Neuron (in vitro differentiated cells): Measurements from ENCODE around the gene FTSJ3.
A peak's percentile ranks its signal among the peaks of the same experiment; 100 is the strongest.

ENCODE experiments used
- H2AFZ ChIP-seq: one replicate; pipeline ENCODE4 v1.6.1; 2013; ENCODE audit warnings: low read depth, mild to moderate bottlenecking, inconsistent platforms, low read length, moderate library complexity
- H3K27me3 ChIP-seq: one replicate; pipeline ENCODE4 v1.6.1; 2013; ENCODE audit warnings: low read length; ENCODE audit not compliant: insufficient read depth
- H3K36me3 ChIP-seq: one replicate; pipeline ENCODE4 v1.6.1; 2013; ENCODE audit warnings: low read length; ENCODE audit not compliant: insufficient read depth
- H3K4me1 ChIP-seq: one replicate; pipeline ENCODE4 v1.6.1; 2013; ENCODE audit warnings: low read length; ENCODE audit not compliant: insufficient read depth
- H3K4me3 ChIP-seq: 2 replicates; pipeline ENCODE4 v1.5.1; 2013; ENCODE audit warnings: mild to moderate bottlenecking, low read length, moderate library complexity
- H3K9me3 ChIP-seq: one replicate; pipeline ENCODE4 v1.6.1; 2013; ENCODE audit warnings: low read length

FTSJ3 gene

DNA sequence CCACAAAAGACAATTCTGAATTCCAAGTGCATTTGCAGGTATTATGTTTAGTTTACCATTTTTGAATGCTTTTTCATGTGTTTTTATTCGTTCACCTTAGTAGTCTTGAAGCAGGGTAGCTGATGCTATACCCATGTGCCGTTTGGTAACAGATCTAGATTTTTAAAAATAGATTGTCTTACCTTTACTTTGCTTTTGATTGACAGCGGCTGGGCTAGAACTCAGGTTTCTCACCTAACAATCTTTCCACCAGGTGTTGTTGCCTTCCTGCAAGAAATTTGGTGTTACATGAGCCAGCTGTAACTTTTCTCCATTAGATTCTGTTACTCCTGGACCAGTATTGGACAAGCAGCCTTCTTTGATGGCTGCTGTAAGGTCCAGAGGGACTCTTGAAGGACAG lies 1.5 kb upstream of the FTSJ3 start:
- Histone ChIP-seq H3K9me3 (no peaks in the 10 kb centered on the region), H3K36me3 (peaks cover 70% of the 10 kb centered on the region), H3K4me3 (peak overlapping the region; percentile 76), H3K4me1 (peaks cover 23% of the 10 kb centered on the region), H2AFZ (no peak overlapping the region), H3K27me3 (no peaks in the 10 kb centered on the region)

DNA sequence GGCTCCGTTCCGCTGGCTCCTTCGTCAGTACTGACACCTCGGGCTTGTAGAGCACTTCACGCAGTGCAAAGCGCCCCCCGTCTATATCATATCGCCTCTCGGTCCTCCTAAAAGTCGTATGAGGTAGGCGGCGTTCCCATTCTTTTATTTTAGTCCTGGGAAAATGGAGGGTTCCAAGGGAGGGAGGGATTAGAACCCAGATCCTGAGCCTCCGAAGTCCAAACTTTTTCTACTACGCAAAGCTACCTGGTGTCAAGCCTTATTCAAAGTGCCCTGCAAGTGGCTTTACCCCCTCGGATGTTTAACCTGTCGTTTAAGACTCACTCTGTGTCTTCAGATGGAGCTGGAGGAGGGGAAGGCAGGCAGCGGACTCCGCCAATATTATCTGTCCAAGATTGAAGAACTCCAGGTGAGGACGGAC lies 348 bp upstream of the FTSJ3 start:
- Histone ChIP-seq H3K4me1 (peaks cover 23% of the 10 kb centered on the region), H2AFZ (no peak overlapping the region), H3K9me3 (no peaks in the 10 kb centered on the region), H3K4me3 (peak overlapping the region; percentile 76), H3K36me3 (peaks cover 68% of the 10 kb centered on the region), H3K27me3 (no peaks in the 10 kb centered on the region)

DNA sequence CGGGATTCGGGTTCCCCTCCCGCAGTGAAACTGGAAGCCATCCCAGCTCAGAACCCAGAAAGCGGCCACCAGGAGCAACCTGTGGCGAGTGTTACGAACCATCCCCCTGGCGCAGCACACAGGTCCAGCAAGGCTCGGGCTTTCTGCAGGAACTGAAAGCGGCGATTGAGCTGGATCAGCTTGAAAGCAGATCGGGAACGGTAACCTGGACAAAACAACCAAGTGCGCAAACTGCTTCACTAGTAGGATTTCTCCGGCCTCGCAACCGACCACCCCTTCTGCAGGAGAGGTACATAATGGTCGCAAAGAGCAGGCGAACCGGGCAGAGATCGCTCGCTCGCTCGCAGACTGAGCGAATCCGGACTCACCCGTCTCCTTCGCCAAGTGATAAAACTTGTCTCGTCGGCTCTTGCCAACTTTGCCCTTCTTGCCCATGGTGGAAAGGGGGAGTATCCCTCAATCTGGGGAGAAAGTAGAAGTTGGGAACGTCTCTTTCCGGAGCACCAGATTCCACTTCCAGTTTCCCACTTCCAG lies 928 bp downstream of the FTSJ3 start:
- Histone ChIP-seq H3K9me3 (no peaks in the 10 kb centered on the region), H2AFZ (peak overlapping the region; percentile 55), H3K36me3 (peaks cover 68% of the 10 kb centered on the region), H3K4me3 (peak overlapping the region; percentile 76), H3K27me3 (no peaks in the 10 kb centered on the region), H3K4me1 (peaks cover 23% of the 10 kb centered on the region)

DNA sequence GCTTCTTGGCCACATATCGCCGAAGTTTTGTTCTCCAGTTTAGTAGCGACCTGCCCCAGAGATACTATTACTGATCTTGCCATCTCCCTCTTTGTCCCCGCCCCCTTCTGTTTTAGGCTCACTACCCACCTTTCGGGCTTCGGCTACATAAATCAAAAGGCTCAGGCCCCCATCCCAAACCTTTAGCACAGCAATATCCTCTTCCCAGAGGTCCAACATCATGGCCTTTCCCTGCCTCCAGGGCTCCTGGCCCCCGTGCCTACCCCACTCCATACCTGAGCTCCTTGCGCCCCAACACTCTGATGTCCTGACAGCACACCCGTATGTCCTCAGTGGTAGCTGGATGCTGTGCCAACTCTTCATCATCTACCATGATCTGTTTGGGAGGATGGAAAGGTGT lies 3.1 kb downstream of the FTSJ3 start:
- Histone ChIP-seq H3K36me3 (peaks cover 67% of the 10 kb centered on the region), H3K4me3 (no peak overlapping the region), H3K4me1 (peaks cover 22% of the 10 kb centered on the region), H2AFZ (no peak overlapping the region), H3K9me3 (no peaks in the 10 kb centered on the region), H3K27me3 (no peaks in the 10 kb centered on the region)

DNA sequence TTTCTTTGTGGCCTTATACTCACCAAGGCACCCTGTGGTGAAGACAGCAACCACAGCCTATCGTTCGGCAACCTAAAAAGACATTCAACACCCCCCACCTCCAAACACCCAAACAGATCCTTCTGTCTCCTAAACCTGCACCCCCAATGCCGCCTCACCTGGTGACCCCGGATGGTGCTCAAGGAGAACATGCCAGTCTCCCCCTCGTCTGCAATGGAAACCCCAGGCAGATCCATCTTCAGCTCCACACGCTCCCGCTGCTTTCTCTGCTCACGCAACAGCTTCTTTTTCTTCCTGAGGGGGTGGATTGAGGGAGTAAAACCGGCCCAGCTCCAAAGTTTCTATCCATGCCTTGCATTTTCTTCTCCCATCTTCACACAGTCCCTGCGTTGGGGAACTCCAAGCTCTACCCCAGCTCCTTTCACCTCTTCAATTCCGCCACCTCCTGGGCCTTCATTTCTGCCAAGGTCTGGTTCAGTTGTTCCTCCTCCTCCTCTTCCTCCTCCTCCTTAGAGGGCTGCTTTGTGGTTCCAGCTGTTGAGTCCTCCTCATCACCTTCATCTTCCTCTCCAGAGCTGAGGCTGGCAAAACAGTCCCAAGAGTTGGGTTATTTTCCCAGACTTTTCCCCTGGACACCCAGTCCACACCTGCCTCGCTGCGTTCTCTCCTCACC lies 3.7 kb downstream of the FTSJ3 start:
- H3K27me3 ChIP-seq, result no peaks in the 10 kb centered on the region
- H3K36me3 ChIP-seq, result peaks cover 67% of the 10 kb centered on the region
- peaks cover 17% of the 10 kb centered on the region for H3K4me1 ChIP-seq
- no peak overlapping the region for H3K4me3 ChIP-seq
- no peak overlapping the region for H2AFZ ChIP-seq
- no peaks in the 10 kb centered on the region for H3K9me3 ChIP-seq

DNA sequence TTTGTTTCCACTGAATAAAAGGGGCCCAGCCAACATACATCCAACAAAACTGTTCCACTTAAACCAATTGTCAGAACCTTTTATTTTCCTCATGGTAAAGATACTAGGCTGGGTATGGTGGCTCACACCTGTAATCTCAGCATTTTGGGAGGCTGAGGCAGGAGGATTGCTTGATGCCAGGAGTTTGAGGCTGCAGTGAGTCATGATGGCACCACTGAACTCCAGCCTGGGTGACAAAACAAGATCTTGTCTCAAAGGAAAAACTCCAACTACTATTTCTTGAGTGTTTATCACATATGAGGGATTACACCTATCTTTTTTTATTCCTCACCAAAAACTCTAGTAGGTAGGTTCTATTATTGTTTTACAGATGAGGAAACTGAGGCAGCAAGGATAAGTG lies 4.9 kb downstream of the FTSJ3 start:
- Histone ChIP-seq H3K4me3 (no peak overlapping the region), H3K4me1 (peaks cover 7% of the 10 kb centered on the region), H2AFZ (no peak overlapping the region), H3K27me3 (no peaks in the 10 kb centered on the region), H3K9me3 (no peaks in the 10 kb centered on the region), H3K36me3 (peaks cover 77% of the 10 kb centered on the region)

DNA sequence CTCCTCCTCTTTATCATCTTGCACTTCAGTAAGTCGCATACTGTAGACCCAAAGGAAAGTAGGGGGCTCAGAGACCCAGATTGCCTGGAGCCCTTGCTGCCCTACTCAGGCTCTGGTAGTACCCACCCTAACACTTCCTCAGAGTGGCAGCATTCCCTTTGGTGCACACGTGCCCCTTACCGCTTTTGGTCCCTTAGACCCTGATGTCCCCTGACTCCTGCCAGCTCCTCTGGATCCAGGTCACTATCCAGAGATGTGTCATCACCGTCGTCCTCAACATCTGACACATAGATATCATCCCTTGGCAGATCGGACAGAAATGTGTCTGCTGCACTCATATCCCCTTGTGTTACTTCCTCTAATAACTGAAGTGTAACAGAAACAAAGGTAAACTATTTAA lies 5.7 kb downstream of the FTSJ3 start:
- Histone ChIP-seq H2AFZ (no peak overlapping the region), H3K27me3 (no peaks in the 10 kb centered on the region), H3K36me3 (peaks cover 84% of the 10 kb centered on the region), H3K4me3 (no peak overlapping the region), H3K4me1 (peaks cover 7% of the 10 kb centered on the region), H3K9me3 (no peaks in the 10 kb centered on the region)

DNA sequence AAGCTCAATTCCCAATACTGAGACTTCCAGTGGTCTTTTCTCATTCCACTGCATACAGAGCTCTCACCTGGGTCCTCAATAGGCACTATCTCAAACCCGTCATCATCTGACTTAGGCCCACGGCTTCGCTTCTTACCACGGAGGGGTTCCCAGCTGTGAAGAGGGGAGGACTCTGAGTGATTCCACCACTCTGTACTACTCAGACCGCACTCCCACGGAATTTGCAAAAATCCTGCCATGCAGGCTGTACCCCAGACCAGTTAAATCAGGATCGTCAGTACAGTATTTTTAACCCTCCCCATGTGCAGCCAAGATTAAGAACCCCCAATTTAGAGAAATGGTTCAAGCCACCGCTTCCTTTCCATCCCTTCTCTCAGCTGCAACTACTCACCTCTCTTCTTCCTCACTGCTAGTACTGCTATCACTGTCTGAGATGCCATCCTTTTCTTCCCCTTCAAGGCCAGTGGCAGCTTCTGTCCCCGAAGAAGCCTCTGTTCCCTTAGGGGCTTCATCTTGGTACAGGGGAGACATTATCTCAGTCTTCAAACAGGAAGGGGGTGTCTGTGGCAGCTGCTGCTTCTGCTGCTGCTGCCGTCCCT lies 6.4 kb downstream of the FTSJ3 start:
- peaks cover 92% of the 10 kb centered on the region for H3K36me3 ChIP-seq
- no peaks in the 10 kb centered on the region for H3K9me3 ChIP-seq
- H3K4me3 ChIP-seq, result no peak overlapping the region
- peaks cover 4% of the 10 kb centered on the region for H3K4me1 ChIP-seq
- H3K27me3 ChIP-seq, result no peaks in the 10 kb centered on the region
- no peak overlapping the region for H2AFZ ChIP-seq

DNA sequence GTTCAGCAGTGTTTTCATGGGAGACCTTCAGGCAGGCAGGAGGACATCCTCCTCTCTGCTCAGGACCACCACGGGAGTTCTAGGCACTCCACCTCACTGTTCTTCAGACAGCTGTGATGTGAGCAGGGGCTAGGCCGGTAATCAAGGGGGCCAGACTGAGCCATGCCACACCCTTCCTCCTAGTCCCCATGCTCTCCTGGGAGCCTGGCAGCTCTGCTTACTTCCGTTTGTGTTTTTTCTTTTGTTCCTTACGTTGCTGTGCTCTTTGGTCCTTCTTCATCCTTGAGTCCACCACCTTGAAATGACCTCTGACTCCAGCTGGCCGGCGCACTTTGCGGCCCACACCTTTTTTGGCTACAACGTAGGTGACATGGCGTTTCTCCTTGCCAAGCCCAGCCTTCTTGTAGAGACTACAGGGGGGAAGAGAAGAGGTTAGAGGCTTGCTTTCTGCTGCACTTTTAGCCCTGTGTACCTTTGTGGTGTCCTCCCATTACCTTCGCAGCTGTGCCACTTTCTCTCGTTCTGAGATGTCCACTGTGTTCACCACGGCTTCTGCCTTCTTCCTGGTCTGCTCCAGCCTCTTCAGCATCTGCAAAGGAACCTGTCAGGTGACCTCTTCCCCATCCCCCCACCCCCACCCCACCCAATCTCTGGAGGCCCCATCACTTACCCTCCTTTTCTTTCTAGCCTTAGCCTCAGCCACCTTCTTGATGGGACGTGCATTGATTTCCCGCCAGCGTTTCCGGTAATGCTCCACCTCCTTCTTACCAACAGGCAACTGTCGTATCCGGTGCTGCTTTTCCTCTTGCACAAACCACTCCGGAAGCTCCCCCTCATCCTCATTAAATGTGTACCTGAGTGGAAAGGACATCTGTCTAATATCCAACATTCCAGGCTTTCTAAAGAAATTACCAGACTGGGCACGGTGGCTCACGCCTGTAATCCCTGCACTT lies 7.6 kb downstream of the FTSJ3 start:
- no peaks in the 10 kb centered on the region for H3K9me3 ChIP-seq
- no peak overlapping the region for H3K4me3 ChIP-seq
- H3K27me3 ChIP-seq, result no peaks in the 10 kb centered on the region
- H2AFZ ChIP-seq, result no peak overlapping the region
- peaks cover 94% of the 10 kb centered on the region for H3K36me3 ChIP-seq
- no peaks in the 10 kb centered on the region for H3K4me1 ChIP-seq

DNA sequence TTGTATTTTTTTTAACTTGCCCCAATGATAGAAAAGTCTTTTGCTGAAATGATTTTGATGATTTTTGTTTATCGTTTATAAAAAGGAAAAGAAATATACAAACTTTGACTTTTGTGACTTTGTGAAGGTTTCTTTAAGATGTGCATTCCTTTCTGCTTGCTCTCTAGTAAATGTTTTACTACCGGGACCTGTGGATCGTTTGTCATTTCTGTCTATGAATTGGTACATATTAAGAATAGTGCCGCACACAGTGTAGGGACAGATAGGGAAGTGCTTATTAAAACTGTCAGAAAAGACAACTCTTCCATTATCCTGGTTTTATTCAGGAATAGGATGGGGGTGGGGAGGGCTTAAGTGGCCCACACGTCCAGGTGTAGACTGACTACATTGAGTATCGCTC lies 8.3 kb downstream of the FTSJ3 start:
- Histone ChIP-seq H3K4me1 (no peaks in the 10 kb centered on the region), H3K27me3 (no peaks in the 10 kb centered on the region), H3K4me3 (no peak overlapping the region), H3K9me3 (no peaks in the 10 kb centered on the region), H2AFZ (no peak overlapping the region), H3K36me3 (peaks cover 94% of the 10 kb centered on the region)

DNA sequence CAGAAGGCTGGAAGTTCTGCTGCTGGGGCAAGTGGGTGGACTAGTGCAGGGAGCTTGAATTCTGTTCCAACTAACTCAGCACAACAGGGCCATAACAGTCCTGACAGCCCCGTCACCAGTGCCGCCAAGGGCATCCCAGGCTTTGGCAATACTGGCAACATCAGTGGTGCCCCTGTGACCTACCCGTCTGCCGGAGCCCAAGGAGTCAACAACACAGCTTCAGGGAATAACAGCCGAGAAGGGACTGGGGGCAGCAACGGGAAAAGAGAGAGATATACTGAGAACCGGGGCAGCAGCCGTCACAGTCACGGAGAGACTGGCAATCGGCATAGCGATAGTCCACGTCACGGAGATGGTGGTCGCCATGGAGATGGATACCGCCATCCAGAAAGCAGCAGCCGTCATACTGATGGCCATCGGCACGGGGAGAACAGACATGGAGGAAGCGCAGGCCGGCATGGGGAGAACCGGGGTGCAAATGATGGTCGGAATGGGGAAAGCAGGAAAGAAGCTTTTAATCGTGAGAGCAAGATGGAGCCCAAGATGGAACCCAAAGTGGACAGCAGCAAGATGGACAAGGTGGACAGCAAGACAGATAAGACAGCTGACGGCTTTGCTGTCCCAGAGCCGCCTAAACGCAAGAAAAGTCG lies 9.6 kb downstream of the FTSJ3 start:
- no peak overlapping the region for H3K4me3 ChIP-seq
- H3K36me3 ChIP-seq, result peaks cover 97% of the 10 kb centered on the region
- no peaks in the 10 kb centered on the region for H3K9me3 ChIP-seq
- H3K27me3 ChIP-seq, result no peaks in the 10 kb centered on the region
- H2AFZ ChIP-seq, result no peak overlapping the region
- no peaks in the 10 kb centered on the region for H3K4me1 ChIP-seq

DNA sequence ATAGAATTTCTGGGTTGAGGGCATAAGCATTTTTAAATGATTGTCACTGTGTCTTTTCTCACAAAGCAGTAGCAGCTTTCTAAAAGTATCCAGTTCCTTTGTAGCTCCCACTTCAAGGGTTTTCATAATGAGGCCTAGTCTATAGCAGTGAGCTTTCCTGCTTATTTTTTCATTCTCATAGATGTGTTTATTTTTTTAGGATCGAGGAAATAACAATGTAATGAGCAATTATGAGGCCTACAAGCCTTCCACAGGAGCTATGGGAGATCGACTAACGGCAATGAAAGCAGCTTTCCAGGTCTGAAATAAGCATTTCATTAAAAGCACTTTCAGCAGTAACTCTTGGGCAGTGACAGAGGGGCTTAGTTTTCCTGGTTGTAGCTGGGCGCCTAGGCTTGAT lies 10.8 kb downstream of the FTSJ3 start:
- no peaks in the 10 kb centered on the region for H3K9me3 ChIP-seq
- no peaks in the 10 kb centered on the region for H3K27me3 ChIP-seq
- no peaks in the 10 kb centered on the region for H3K4me1 ChIP-seq
- H3K4me3 ChIP-seq, result no peak overlapping the region
- peaks cover 95% of the 10 kb centered on the region for H3K36me3 ChIP-seq
- no peak overlapping the region for H2AFZ ChIP-seq
